ENCODE measurements around the gene SOX21.

Gene SOX21

DNA sequence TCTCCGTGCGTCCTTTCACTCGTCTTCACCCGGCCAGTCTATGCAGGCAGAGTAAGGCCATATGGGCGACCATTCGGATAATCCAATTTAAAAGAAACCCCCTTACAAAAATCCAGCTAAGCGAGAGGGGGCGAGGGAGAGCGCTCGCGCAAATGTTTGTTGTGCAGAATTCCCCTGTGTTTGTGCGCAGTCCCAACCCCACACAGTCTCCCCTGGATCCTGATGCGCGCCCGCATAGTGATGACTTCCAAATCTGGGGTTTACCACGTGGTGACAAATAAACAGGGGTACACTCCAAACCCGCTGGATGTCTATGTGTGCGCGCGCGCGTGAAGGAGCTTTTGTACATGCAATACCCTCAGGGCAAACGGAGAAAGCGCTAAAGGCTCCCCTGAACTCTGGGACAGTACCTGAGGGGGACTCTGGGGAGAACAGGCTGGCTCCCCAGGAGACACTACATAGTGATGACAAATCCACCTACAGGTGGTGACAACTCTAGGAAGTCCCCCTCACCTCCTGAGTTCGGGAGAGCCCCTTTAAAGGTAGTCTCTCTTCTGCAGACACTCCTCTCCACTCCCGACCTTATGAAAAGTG lies 8.5 kb downstream of the SOX21 start:
- Mint-ChIP-seq H3K4me1 (peaks cover 7% of the 10 kb centered on the region), H3K36me3 (ENCODE audit: low read depth) (peaks cover 2% of the 10 kb centered on the region), H3K27ac (peak overlapping the region; percentile 67), H3K9me3 (peaks cover 4% of the 10 kb centered on the region), H3K27me3 (peaks cover 96% of the 10 kb centered on the region), H3K4me3 (no peak overlapping the region)
- ATAC-seq, result peak; percentile 55
- no peak for DNase-seq

DNA sequence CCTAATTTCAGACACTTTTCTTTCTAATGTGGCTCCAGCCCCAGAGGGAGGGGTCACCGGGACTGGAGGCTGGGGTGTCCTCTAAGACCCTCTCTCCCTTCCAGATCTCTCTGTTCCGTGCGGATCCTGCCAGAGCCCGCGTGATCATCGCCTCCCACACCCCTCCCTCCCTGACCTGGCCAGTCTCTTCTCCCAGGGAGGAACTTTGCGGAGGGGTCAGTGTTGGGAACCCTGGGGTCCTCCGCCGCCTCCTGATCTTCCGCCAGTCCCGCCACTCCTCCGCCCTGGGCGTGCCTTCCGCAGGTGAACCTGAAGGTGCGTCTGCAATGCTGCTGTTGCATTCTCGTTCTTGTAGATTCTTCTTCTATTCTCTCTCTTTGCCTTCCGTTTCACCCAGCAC lies 9.1 kb downstream of the SOX21 start:
- peaks cover 2% of the 10 kb centered on the region for H3K36me3 Mint-ChIP-seq (ENCODE audit: low read depth)
- no peak overlapping the region for H3K4me3 Mint-ChIP-seq
- peak overlapping the region; percentile 67 for H3K27ac Mint-ChIP-seq
- ATAC-seq, result no peak
- no peak for DNase-seq
- peaks cover 96% of the 10 kb centered on the region for H3K27me3 Mint-ChIP-seq
- H3K9me3 Mint-ChIP-seq, result peaks cover 4% of the 10 kb centered on the region
- H3K4me1 Mint-ChIP-seq, result peaks cover 7% of the 10 kb centered on the region

DNA sequence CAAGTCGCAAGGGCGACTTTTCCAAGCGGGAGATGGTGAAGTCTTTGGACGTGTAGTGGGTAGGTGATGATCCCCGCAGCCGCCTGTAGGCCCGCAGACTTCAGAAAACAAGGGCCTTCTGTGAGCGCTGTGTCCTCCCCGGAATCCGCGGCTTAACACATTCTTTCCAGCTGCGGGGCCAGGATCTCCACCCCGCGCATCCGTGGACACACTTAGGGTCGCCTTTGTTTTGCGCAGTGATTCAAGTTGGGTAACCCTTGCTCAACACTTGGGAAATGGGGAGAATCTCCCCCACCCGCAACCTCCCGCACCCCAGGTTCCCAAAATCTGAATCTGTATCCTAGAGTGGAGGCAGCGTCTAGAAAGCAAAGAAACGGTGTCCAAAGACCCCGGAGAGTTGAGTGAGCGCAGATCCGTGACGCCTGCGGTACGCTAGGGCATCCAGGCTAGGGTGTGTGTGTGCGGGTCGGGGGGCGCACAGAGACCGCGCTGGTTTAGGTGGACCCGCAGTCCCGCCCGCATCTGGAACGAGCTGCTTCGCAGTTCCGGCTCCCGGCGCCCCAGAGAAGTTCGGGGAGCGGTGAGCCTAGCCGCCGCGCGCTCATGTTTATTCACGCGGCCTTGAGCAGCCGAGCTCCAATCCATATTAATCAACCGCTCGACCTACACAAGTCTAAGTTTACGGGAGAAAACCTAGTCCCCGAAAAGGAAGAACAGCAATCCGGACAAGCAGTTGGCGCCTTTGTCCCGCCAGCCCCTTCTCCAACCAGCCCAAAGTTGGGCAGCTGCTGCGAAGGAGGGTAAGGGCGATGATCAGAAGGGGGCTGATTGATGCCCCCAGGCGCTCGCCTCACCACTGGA lies 9.9 kb downstream of the SOX21 start:
- Mint-ChIP-seq H3K9me3 (peaks cover 4% of the 10 kb centered on the region), H3K27ac (no peak overlapping the region), H3K4me3 (no peak overlapping the region), H3K27me3 (peaks cover 91% of the 10 kb centered on the region), H3K36me3 (ENCODE audit: low read depth) (peaks cover 2% of the 10 kb centered on the region), H3K4me1 (peaks cover under 1% of the 10 kb centered on the region)
- ATAC-seq, result no peak
- DNase-seq, result no peak

DNA sequence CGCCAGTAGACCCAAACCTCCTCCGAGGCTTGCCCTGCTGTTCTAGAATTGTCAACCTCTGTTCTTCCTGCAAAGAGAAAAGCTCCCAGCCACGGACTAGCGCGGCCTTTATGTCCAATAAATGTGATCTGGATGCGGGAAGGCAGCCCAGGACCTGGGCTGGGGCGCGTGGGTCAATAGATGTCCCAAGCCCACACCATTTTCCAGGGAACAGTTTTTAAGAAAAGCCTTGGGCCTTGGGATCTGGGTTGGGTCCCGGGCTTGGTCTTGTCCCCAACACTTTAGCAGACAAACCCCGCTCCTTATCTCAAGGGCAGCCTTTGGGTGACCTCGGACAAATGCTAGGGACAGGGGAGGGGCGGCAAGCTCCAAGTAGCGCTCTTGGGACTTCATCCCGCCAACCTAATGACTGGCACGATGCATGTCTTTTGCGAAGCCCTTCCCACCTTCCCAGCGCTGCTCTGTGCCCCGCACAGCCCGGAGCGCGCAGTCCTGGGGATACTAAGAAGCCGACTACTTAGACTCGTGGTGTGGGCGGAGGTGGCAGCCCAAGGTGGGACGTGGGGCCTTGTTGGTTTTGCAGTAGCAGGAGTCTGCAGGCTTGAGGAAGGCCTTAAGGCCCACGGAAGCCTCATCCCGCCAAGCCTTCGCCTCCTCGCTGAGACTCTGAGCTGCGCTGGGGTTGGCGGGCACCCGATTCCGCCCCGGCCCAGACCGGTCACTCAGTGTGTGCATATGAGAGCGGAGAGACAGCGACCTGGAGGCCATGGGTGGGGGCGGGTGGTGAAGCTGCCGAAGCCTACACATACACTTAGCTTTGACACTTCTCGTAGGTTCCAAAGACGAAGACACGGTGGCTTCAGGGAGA lies 10.8 kb downstream of the SOX21 start:
- no peak overlapping the region for H3K27ac Mint-ChIP-seq
- peaks cover 4% of the 10 kb centered on the region for H3K9me3 Mint-ChIP-seq
- DNase-seq, result no peak
- peaks cover 2% of the 10 kb centered on the region for H3K36me3 Mint-ChIP-seq (ENCODE audit: low read depth)
- H3K4me3 Mint-ChIP-seq, result no peak overlapping the region
- no peak for ATAC-seq
- peaks cover 88% of the 10 kb centered on the region for H3K27me3 Mint-ChIP-seq
- no peaks in the 10 kb centered on the region for H3K4me1 Mint-ChIP-seq

DNA sequence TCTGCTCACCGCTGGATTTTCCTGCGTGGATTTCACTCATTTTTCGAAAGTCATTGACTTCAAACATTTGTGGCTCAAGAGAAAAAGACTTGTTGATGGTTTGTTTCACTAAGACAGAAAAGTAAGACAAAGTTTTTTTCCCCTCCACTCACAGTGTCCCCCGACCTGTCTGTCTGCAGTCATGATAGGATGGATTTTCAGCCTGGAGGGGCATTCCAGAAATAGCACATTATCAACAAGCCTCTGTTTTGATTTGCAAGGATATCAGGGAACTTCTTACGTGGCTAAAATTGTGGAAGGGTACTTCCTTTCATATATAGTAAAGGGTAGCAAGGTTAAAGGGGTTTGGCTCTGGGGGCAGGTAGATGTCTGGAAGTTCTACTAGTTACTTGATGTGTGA lies 11.8 kb downstream of the SOX21 start:
- DNase-seq (no peak), ATAC-seq (no peak)
- no peaks in the 10 kb centered on the region for H3K4me1 Mint-ChIP-seq
- H3K4me3 Mint-ChIP-seq, result no peak overlapping the region
- H3K36me3 Mint-ChIP-seq (ENCODE audit: low read depth), result peaks cover 2% of the 10 kb centered on the region
- no peak overlapping the region for H3K27ac Mint-ChIP-seq
- H3K27me3 Mint-ChIP-seq, result peaks cover 86% of the 10 kb centered on the region
- H3K9me3 Mint-ChIP-seq, result peaks cover 4% of the 10 kb centered on the region

DNA sequence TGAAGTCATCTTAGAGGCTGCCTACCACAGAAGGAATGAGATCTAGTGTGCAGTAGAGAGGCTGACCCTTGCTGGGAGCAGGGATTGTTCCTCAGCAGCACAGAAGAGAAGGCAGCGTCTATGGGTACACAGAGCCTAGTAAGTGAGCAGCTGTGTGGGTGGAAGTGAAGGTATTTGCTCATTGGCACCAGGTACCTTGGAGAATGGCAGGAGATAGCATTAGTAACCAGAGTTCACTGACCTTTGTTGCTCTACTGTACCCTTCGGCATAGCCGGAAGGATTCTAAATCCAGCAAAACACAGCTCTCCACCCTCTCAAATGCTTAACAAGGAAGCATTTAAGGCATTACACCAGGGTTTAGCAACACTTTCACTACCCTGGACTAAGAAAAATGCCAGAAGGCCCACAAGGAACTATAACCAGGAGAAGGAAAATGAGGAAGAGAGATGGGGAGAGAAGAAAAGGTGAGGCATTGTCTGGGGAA lies 12.3 kb downstream of the SOX21 start:
- Mint-ChIP-seq H3K27ac (no peak overlapping the region), H3K4me1 (no peaks in the 10 kb centered on the region), H3K9me3 (peaks cover 4% of the 10 kb centered on the region), H3K27me3 (peaks cover 82% of the 10 kb centered on the region), H3K36me3 (ENCODE audit: low read depth) (peaks cover 2% of the 10 kb centered on the region), H3K4me3 (no peak overlapping the region)
- ATAC-seq (no peak), DNase-seq (no peak)

DNA sequence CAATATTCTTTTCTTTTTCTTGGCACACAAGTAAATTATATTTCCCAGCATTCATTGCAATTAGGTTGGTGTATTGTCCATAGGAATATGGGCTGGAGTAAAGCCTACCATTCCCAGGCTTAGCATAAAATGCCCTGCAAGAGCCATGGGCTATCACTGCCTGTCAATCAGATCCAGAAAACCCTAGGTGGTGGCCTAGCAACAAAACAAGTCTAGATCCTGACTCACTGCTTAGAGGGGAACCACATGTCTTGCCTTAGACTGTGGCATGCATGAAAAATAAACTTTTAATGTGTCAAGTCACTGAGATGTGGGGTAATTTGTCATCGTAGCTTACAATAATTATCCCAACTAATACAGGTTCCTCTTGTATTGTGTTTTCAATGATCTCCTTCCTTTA lies 16.2 kb downstream of the SOX21 start:
- Mint-ChIP-seq H3K27me3 (peaks cover 53% of the 10 kb centered on the region), H3K4me1 (no peaks in the 10 kb centered on the region)
- no peak for DNase-seq

DNA sequence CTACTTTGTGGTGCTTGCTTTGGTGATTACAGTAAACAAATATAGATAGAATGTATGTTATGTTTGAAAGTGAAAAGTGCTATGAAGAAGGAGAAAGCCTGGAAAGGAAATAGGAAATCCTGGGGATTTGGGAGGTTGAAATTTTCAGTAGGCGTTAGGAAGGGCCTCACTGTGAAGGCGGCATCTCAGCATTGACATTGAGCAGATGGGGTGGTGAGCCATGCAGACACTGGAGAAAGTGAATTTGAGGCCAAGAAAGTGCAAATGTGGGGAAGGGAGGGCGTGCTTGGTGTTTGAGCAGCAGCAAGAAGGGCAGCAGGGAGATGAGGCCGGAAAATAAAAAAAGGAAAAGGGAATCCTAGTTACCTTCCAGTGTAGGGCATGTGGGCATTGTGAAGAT lies 20.3 kb downstream of the SOX21 start:
- Mint-ChIP-seq H3K27ac (no peak overlapping the region), H3K27me3 (peaks cover 37% of the 10 kb centered on the region), H3K4me3 (no peak overlapping the region), H3K4me1 (no peaks in the 10 kb centered on the region), H3K9me3 (no peaks in the 10 kb centered on the region), H3K36me3 (ENCODE audit: low read depth) (no peaks in the 10 kb centered on the region)
- DNase-seq (no peak), ATAC-seq (no peak)

More for the DNA sequence above, 16.2 kb downstream of the SOX21 start:
- Mint-ChIP-seq H3K4me3 (no peak overlapping the region), H3K36me3 (ENCODE audit: low read depth) (no peaks in the 10 kb centered on the region), H3K9me3 (no peaks in the 10 kb centered on the region), H3K27ac (no peak overlapping the region)
- ATAC-seq, result no peak

DNA sequence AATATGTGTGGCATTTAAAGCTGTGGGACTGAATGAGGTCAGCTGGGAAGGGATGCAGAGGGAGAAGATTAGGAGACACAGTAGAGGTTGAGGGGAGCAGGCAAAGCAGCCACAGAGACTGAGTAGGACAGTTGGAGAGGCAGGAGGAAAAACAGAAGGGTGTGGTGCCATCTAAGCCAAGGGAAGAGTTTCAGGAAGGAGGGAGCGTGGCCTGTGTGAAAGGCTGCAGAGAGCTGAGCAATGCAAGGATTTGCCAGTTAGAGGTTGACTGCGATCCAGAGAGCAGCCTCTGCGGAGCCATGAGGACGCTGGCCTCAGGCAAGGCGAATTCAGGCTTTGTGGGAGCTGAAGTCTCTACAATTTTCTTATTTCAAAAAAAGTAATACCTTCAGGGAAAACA lies 28.9 kb downstream of the SOX21 start:
- ATAC-seq (no peak), DNase-seq (no peak)
- Mint-ChIP-seq H3K27me3 (peaks cover 45% of the 10 kb centered on the region), H3K4me3 (no peak overlapping the region), H3K9me3 (no peaks in the 10 kb centered on the region), H3K27ac (no peak overlapping the region), H3K36me3 (ENCODE audit: low read depth) (no peaks in the 10 kb centered on the region), H3K4me1 (no peaks in the 10 kb centered on the region)

DNA sequence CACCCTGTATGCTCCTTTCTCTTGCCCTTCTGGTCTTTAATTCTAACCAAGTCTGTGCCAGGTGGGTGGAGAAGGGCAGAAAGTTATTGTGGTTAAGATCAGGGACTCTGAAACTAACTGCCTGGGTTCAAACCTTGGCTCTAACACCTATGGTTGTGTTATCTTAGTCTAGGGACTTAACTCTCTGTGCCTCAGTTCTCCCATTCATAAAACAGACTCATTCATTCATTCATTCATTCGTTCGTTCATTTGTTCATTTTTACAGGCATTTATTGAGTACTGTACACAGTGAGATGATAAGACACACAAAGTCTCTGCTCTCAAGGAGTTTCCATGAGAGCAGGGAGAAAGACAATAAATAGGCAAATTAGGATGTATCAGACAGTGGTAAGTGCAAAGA lies 30.1 kb downstream of the SOX21 start:
- Mint-ChIP-seq H3K9me3 (no peaks in the 10 kb centered on the region), H3K27ac (no peak overlapping the region), H3K4me1 (no peaks in the 10 kb centered on the region), H3K36me3 (ENCODE audit: low read depth) (no peaks in the 10 kb centered on the region), H3K4me3 (no peak overlapping the region), H3K27me3 (peaks cover 47% of the 10 kb centered on the region)
- DNase-seq (no peak), ATAC-seq (no peak)

DNA sequence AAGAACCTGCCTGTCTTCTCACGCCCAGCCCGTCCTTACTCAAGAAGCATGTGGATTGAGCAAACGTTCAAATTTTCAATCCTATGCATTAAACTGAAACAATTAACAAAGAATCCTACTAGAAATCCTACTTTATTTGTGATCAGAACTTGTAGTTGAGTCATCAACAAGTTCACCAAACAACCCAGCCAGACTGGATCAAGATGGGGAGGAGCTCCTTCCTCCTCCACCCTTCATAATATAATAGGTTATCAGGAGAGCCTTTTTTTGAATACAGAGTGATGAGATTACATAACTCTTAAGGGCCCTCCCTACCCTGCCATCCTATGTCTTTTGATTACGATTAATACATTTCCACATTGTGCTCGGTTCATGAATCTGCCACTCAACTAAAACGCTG lies 32.7 kb downstream of the SOX21 start:
- DNase-seq, result no peak
- no peak overlapping the region for H3K27ac Mint-ChIP-seq
- H3K9me3 Mint-ChIP-seq, result no peaks in the 10 kb centered on the region
- H3K27me3 Mint-ChIP-seq, result peaks cover 53% of the 10 kb centered on the region
- ATAC-seq, result no peak
- H3K4me1 Mint-ChIP-seq, result no peaks in the 10 kb centered on the region
- H3K4me3 Mint-ChIP-seq, result no peak overlapping the region
- no peaks in the 10 kb centered on the region for H3K36me3 Mint-ChIP-seq (ENCODE audit: low read depth)

DNA sequence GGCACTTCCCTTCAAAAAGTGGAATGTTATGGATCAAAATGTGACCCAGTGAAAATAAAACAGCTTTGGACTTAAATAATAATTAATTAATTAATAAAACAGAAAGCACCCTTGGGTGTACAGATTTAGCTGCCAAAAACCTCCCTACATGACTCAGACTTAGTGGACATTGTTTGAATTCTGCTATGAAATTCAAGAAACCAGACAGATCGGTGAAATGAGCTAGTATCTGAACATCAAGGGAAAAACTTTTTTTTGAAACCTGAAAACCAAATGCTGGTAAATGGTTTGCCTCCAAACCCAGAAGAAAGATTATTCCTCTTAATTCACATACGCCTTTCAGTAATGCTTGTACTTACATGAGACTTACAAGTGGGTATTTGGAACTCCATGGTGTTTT lies 33.5 kb downstream of the SOX21 start:
- Mint-ChIP-seq H3K27ac (no peak overlapping the region), H3K27me3 (peaks cover 53% of the 10 kb centered on the region), H3K4me3 (no peak overlapping the region), H3K9me3 (no peaks in the 10 kb centered on the region), H3K4me1 (no peaks in the 10 kb centered on the region), H3K36me3 (ENCODE audit: low read depth) (no peaks in the 10 kb centered on the region)
- no peak for ATAC-seq
- DNase-seq, result no peak

DNA sequence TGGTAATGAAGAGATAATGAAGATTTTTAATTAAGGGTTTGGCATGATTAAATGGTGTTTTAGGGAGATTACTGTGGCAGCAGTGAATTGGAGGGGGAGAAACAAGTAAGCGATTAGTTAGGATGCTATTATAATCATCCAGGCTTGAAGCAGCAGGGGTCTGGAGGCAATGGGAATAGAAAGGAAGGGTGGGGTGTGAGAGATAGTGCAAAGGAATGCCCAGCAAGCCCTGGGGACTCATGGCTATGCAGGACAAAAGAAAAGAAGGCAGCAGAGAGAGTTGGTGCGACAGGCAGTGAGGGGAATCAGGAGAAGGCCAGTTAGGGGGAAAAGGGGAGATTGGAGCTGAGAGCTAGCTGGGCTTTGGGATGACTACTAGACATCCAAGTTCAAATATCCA lies 34.5 kb downstream of the SOX21 start:
- Mint-ChIP-seq H3K4me3 (no peak overlapping the region), H3K9me3 (no peaks in the 10 kb centered on the region), H3K4me1 (no peaks in the 10 kb centered on the region), H3K27me3 (peaks cover 45% of the 10 kb centered on the region), H3K36me3 (ENCODE audit: low read depth) (no peaks in the 10 kb centered on the region), H3K27ac (no peak overlapping the region)
- DNase-seq (no peak), ATAC-seq (no peak)

DNA sequence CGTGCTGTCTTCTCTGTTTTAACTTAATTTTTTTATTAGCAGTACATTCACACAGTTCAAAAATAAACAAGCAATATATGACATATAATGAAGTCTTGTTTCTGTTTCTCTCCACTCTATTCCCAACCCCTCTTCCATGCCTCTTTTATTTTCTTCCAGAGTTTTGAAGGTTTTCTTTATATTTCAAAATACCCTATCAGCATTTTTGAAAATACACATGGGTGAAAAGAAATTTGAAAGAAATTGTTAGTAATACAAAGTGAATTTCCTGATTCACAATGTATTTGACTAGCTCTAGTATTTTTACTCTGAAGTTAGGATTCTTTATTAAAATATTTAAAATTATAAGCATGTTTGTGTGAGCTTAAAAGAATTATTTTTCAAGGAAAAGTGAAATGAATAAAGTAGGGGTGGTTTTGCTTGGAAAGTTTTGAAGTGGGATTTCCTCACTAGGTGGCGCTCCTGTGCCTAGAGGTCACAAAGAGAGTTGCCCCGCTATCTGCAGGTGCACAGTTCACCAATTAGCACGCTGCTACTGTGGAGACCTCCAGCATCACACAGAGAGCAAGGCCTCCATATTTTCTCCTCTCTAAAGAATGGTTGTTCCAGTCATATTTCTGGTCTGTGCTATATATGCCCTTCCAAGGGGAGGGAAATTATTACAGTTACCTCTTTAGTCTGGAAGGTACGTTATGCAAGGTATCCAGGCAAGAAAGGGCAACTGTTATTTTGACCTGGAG lies 37.6 kb downstream of the SOX21 start:
- H3K36me3 Mint-ChIP-seq (ENCODE audit: low read depth), result no peaks in the 10 kb centered on the region
- H3K27ac Mint-ChIP-seq, result no peak overlapping the region
- no peaks in the 10 kb centered on the region for H3K4me1 Mint-ChIP-seq
- DNase-seq (peak; percentile 69), ATAC-seq (peak; percentile 33)
- no peak overlapping the region for H3K4me3 Mint-ChIP-seq
- no peaks in the 10 kb centered on the region for H3K9me3 Mint-ChIP-seq
- peaks cover 34% of the 10 kb centered on the region for H3K27me3 Mint-ChIP-seq
